HepG2 (cell line): Measurements from ENCODE around the gene RSPRY1. TPM values are rescaled to one million over a fixed set of nuclear protein-coding genes. Genes with fewer than 3 reads are reported as not detected.
A peak's percentile ranks its signal among the peaks of the same experiment; 100 is the strongest.

Experiments
- CBX5 ChIP-seq: sonication (generic); formaldehyde crosslinking; IDR thresholded peaks from 2 replicates; pipeline ENCODE4 v1.4.0; 2020; ENCODE audit warnings: missing genetic modification reagents, borderline replicate concordance
- DMAP1 ChIP-seq: IDR thresholded peaks from 2 replicates; pipeline ENCODE4 v1.6.1; 2016
- FOXP4 ChIP-seq: sonication (generic); formaldehyde crosslinking; IDR thresholded peaks from 2 replicates; pipeline ENCODE4 v1.4.0; 2020; ENCODE audit warnings: missing genetic modification reagents
- MLX ChIP-seq: IDR thresholded peaks from 2 replicates; pipeline ENCODE4 v1.6.1; 2016
- PBX2 ChIP-seq: IDR thresholded peaks from 2 replicates; pipeline ENCODE4 v1.6.1; 2016; ENCODE audit warnings: control low read depth
- SMC3 ChIP-seq: IDR thresholded peaks from 2 replicates; pipeline ENCODE4 v1.6.1; 2011; ENCODE audit warnings: low read length, improper control_type of control experiment
- SOX6 ChIP-seq, 2 experiments: fragments of 450-650 bp in 1 of 2; sonication (generic) in 1 of 2; formaldehyde crosslinking in 1 of 2; IDR thresholded peaks; 2 replicates each; pipeline versions ENCODE4 v1.4.0 to v1.6.1; 2017 to 2020; ENCODE audit warnings: antibody characterized with exemption in 1 of 2, mild to moderate bottlenecking in 1 of 2, missing genetic modification reagents in 1 of 2
- ZBED4 ChIP-seq: sonication (generic); formaldehyde crosslinking; IDR thresholded peaks from 2 replicates; pipeline ENCODE4 v1.4.0; 2020; ENCODE audit warnings: missing genetic modification reagents, borderline replicate concordance
- ZBTB26 ChIP-seq: IDR thresholded peaks from 2 replicates; pipeline ENCODE4 v1.6.1; 2016; ENCODE audit warnings: missing compliant biosample characterization, missing genetic modification reagents, borderline replicate concordance
- ZBTB37 ChIP-seq: sonication (generic); formaldehyde crosslinking; IDR thresholded peaks from 2 replicates; pipeline ENCODE4 v1.4.0; 2020; ENCODE audit warnings: mild to moderate bottlenecking, missing genetic modification reagents
- ZNF530 ChIP-seq: sonication (generic); formaldehyde crosslinking; IDR thresholded peaks from 2 replicates; pipeline ENCODE4 v1.5.0; 2020; ENCODE audit warnings: low read depth, mild to moderate bottlenecking, missing genetic modification reagents
- ZNF770 ChIP-seq: sonication (generic); formaldehyde crosslinking; IDR thresholded peaks from 2 replicates; pipeline ENCODE4 v1.5.0; 2020; ENCODE audit warnings: mild to moderate bottlenecking, missing genetic modification reagents
- ZSCAN29 ChIP-seq: sonication (generic); formaldehyde crosslinking; conservative IDR thresholded peaks from 2 replicates; pipeline ENCODE4 v1.4.0; 2020; ENCODE audit warnings: mild to moderate bottlenecking, missing genetic modification reagents
- ZSCAN30 ChIP-seq: sonication (generic); formaldehyde crosslinking; IDR thresholded peaks from 2 replicates; pipeline ENCODE4 v1.5.0; 2020; ENCODE audit warnings: mild to moderate bottlenecking, missing genetic modification reagents
- polyA plus RNA-seq, 8 experiments: library from polyadenylated mRNA; depleted of rRNA in 3 of 8; stranded (reverse) in 7 of 8; unstranded in 1 of 8; fragments of >200 nt; fragmentation: Illumina TruSeq in 4 of 8; extraction: Trizol in 4 of 8; gene quantifications; 2 replicates each; pipeline versions ENCODE4 v1.2.1 to v1.2.3, GENCODE V29; 2011 to 2016; ENCODE audit warnings: low read depth in 4 of 8, missing spikeins in 1 of 8, mixed read lengths in 1 of 8; ENCODE audit not compliant: insufficient read depth in 1 of 8
- total RNA-seq, 5 experiments: library from RNA; depleted of rRNA; stranded (reverse); fragments of >200 nt; fragmentation: Illumina TruSeq; extraction: Trizol; gene quantifications; 2 replicates each; pipeline ENCODE4 v1.2.3, GENCODE V29; 2016; ENCODE audit warnings: low read depth in 1 of 5

The RSPRY1 gene
- total and polyA plus RNA-seq, 2 of the 13 experiments (the other 11 are each of a cell fraction or from before 2014, with no cell fraction given): 53.4 to 61.0 TPM

GRCh38 chr16:57186872-57187854 is 1.0 kb downstream of the RSPRY1 start (continued):
- no peak for TF ChIP-seq ZSCAN30 (CRISPR knock-in tag)
- TF ChIP-seq ZSCAN29: 0 out of 2 replicates have a peak, but pooled peaks have one; percentile 5
- no peak for TF ChIP-seq MLX (CRISPR knock-in tag)
- TF ChIP-seq SMC3: 0 out of 2 replicates have a peak, but pooled peaks have one; percentile 1
- TF ChIP-seq CBX5 (CRISPR knock-in tag): no peak
- no peak for TF ChIP-seq SOX6 (IDR thresholded peaks at IDR 0.05)
- peak; percentile 12; the same call in 1 of the 2 replicates for TF ChIP-seq SOX6 (CRISPR knock-in tag; IDR thresholded peaks at IDR 0.05)
- no peak for TF ChIP-seq ZBTB37
- no peak; the same call in 1 of the 2 replicates for TF ChIP-seq DMAP1 (CRISPR knock-in tag)
- no peak for TF ChIP-seq ZNF530
- no peak for TF ChIP-seq ZNF770
- no peak for TF ChIP-seq ZBTB26 (CRISPR knock-in tag)
- TF ChIP-seq ZBED4 (CRISPR knock-in tag): no peak
- no peak; the same call in 1 of the 2 replicates for TF ChIP-seq FOXP4 (CRISPR knock-in tag)
- TF ChIP-seq PBX2 (CRISPR knock-in tag): no peak
